ENCODE results near the gene ABCF2. TPM values are rescaled to one million over a fixed set of nuclear protein-coding genes. Genes with fewer than 3 reads are reported as not detected.

The ABCF2 gene
- total and polyA plus RNA-seq, 10 of the 15 experiments (the other 5 are each of a cell fraction or from before 2014, with no cell fraction given), result 29.3 to 76.3 (median 57.1) TPM

GRCh38 chr7:151173386-151174245 lies 53.4 kb downstream of the ABCF2 start:
- Histone ChIP-seq H3K9me3 (replicated peaks; ENCODE audit: control insufficient read depth, insufficient read depth, low read length) (no peaks in the 10 kb centered on the region), H3K27me3 (replicated peaks in 1 of 2; ENCODE audit: control insufficient read depth in 2 of 2, insufficient read depth in 2 of 2, low read length in 1 of 2) (peaks cover 4 to 14% of the 10 kb centered on the region in 2 experiments; a peak in 3 of 4 replicates), H3K4me1 (ENCODE audit: control insufficient read depth, insufficient read depth, low read length) (no peaks in the 10 kb centered on the region), H4K20me1 (ENCODE audit: control insufficient read depth, insufficient read depth) (no peaks in the 10 kb centered on the region), H3K27ac (ENCODE audit: control insufficient read depth, insufficient read depth) (no peak overlapping the region), H3K36me3 (ENCODE audit: control insufficient read depth in 2 of 2, insufficient read depth in 2 of 2, low read length in 1 of 2) (no peaks in the 10 kb centered on the region), H3K4me3 (no peak overlapping the region), H2AFZ (ENCODE audit: control insufficient read depth, low read depth, low read length) (no peak overlapping the region), H3K4me2 (ENCODE audit: control insufficient read depth, insufficient read depth) (no peak overlapping the region), H3K79me2 (ENCODE audit: control insufficient read depth, insufficient read depth, low read length) (no peaks in the 10 kb centered on the region), H3K9ac (ENCODE audit: control insufficient read depth, insufficient read depth, low read length) (no peak overlapping the region)
- WGBS (ENCODE audit: insufficient coverage, insufficient replicate concordance, low lambda C conversion rate, missing lambda C conversion rate), result 80% methylated on average over 38 of the region's 43 CpGs
- in situ Hi-C loops (cut with MboI) (no loop called here), intact Hi-C loops (cut with micrococcal nuclease; ENCODE audit: unreplicated experiment) (loop anchor here (5.0 kb wide), 1 partner anchor 69 kb away; no protein-coding TSS in a partner anchor)
- ChIA-PET RAD21 (ENCODE audit: unreplicated experiment) (no interaction called here), SMC1A (ENCODE audit: uncharacterized antibody, unreplicated experiment) (no interaction called here), CTCF (no interaction called here), POLR2A (no interaction called here)
- TF ChIP-seq, protein P1, sequence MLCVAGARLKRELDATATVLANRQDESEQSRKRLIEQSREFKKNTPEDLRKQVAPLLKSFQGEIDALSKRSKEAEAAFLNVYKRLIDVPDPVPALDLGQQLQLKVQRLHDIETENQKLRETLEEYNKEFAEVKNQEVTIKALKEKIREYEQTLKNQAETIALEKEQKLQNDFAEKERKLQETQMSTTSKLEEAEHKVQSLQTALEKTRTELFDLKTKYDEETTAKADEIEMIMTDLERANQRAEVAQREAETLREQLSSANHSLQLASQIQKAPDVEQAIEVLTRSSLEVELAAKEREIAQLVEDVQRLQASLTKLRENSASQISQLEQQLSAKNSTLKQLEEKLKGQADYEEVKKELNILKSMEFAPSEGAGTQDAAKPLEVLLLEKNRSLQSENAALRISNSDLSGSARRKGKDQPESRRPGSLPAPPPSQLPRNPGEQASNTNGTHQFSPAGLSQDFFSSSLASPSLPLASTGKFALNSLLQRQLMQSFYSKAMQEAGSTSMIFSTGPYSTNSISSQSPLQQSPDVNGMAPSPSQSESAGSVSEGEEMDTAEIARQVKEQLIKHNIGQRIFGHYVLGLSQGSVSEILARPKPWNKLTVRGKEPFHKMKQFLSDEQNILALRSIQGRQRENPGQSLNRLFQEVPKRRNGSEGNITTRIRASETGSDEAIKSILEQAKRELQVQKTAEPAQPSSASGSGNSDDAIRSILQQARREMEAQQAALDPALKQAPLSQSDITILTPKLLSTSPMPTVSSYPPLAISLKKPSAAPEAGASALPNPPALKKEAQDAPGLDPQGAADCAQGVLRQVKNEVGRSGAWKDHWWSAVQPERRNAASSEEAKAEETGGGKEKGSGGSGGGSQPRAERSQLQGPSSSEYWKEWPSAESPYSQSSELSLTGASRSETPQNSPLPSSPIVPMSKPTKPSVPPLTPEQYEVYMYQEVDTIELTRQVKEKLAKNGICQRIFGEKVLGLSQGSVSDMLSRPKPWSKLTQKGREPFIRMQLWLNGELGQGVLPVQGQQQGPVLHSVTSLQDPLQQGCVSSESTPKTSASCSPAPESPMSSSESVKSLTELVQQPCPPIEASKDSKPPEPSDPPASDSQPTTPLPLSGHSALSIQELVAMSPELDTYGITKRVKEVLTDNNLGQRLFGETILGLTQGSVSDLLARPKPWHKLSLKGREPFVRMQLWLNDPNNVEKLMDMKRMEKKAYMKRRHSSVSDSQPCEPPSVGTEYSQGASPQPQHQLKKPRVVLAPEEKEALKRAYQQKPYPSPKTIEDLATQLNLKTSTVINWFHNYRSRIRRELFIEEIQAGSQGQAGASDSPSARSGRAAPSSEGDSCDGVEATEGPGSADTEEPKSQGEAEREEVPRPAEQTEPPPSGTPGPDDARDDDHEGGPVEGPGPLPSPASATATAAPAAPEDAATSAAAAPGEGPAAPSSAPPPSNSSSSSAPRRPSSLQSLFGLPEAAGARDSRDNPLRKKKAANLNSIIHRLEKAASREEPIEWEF (IDR thresholded peaks at IDR 0.05; ENCODE audit: insufficient replicate concordance, low read depth, low read length), result no peak
- TF ChIP-seq SMARCA5 (IDR thresholded peaks at IDR 0.05) (no peak), E2F8 (IDR thresholded peaks at IDR 0.05; ENCODE audit: low read depth, partially characterized antibody) (no peak), BACH1 (IDR thresholded peaks at IDR 0.05; ENCODE audit: borderline replicate concordance) (no peak), MYC (IDR thresholded peaks at IDR 0.05; ENCODE audit: insufficient read depth, insufficient read length, insufficient replicate concordance, low read length, severe bottlenecking) (no peak), CBX3 (IDR thresholded peaks at IDR 0.05; ENCODE audit: borderline replicate concordance, low read depth) (no peak), TBL1XR1 (IDR thresholded peaks at IDR 0.05; ENCODE audit: low read depth, low read length) (no peak)
- TF ChIP-seq, protein P2, sequence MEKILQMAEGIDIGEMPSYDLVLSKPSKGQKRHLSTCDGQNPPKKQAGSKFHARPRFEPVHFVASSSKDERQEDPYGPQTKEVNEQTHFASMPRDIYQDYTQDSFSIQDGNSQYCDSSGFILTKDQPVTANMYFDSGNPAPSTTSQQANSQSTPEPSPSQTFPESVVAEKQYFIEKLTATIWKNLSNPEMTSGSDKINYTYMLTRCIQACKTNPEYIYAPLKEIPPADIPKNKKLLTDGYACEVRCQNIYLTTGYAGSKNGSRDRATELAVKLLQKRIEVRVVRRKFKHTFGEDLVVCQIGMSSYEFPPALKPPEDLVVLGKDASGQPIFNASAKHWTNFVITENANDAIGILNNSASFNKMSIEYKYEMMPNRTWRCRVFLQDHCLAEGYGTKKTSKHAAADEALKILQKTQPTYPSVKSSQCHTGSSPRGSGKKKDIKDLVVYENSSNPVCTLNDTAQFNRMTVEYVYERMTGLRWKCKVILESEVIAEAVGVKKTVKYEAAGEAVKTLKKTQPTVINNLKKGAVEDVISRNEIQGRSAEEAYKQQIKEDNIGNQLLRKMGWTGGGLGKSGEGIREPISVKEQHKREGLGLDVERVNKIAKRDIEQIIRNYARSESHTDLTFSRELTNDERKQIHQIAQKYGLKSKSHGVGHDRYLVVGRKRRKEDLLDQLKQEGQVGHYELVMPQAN (conservative IDR thresholded peaks at IDR 0.05), result no peak
- DNase-seq (ENCODE audit: low read depth, low spot score) (no peak), ATAC-seq (no peak), FAIRE-seq (no peak)
- no TSS peak for BruUV-seq (replicated peaks)
